ENCODE measurements around the gene ARHGEF12.

Gene ARHGEF12

DNA sequence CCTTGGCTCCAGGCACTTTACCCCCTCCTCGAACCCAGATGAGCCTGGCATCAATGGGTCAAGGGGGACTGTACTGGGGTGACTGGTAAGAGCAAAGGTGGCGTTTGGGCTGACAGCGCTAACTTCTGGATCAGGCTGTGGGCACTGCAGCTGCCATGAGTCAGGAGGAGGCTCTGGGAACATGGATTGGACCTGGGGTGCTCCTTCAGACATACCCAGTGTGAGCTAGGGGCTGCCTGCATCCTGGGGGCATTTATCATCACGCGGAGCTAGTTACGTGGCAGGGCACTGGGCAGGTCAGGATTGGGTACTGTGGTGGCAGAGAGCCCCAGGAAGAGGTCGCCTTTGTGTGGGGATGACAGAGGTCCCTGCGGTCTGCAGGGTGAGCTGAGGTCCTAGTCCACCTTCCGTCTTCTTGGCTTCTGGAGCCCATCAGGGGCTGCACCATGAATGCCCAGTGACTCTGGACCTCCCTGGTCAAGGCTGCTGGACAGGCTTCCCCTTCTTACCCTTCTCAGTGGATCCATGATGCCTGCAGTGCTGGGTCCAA, 188.4 kb downstream of the ARHGEF12 start:
- intact Hi-C loops (cut with DNase I), result no loop called here
- DNase-seq, result peak in 2 of 10 donors; percentile 35 to 69

- DNase-seq, result peak in 2 of 10 donors; percentile 18 to 38
- intact Hi-C loops (cut with DNase I), result no loop called here
Measured at GRCh38 chr11:120525261-120526171, 189.3 kb downstream of the ARHGEF12 start.

GRCh38 chr11:120526241-120526640, 190.0 kb downstream of the ARHGEF12 start:
- intact Hi-C loops (cut with DNase I), result no loop called here
- DNase-seq, result peak in 2 of 10 donors; percentile 15 to 20

- peak in 2 of 10 donors; percentile 75 to 82 for DNase-seq
- intact Hi-C loops (cut with DNase I), result no loop called here
Measured at GRCh38 chr11:120527111-120527761, 191.0 kb downstream of the ARHGEF12 start.

GRCh38 chr11:120528749-120529148, 192.5 kb downstream of the ARHGEF12 start:
- intact Hi-C loops (cut with DNase I), result no loop called here
- peak in 2 of 10 donors; percentile 19 to 22 for DNase-seq

DNA sequence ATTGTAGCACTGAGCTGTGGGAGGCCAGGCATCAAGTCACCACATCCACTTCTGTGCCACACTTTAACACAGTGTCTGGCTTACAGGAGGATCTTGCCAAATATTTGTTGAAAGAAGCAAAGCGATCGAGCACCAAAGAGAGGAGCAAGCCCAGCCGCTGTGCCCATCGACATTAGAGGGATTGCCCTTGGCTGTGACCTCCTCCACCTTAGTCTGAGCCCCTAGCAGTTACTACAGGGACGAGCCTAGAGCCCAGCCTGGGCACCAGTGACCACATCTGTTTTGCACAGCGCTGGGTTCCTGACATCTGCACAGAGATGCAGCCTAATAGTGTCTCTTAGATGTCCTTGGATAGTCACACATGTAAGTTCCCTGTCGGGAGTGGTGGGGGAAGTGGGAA, 193.0 kb downstream of the ARHGEF12 start:
- intact Hi-C loops (cut with DNase I), result no loop called here
- peak in 2 of 10 donors; percentile 22 to 64 for DNase-seq

DNA sequence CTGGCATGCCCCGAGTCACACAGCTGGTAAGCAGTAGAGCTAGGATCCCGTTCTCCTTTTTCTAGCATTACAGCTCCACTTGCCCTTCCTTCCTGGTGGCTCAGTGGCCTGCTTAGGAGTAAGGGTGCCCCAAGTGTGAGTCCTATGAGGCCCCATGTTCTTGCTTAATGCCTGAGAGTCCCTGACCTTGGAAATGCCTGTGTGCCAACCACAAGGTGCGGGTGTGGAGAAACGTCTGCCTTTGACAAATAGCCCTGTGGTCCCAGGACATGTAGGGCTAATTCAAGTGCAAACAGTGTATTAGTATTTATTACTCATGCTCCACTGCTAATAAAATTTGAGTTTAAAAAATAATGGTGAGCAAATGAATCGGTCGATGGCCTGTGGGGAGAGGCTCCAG, 193.7 kb downstream of the ARHGEF12 start:
- peak in 1 of 10 donors; percentile 6 for DNase-seq
- intact Hi-C loops (cut with DNase I), result no loop called here

GRCh38 chr11:120532082-120532831, 196.0 kb downstream of the ARHGEF12 start:
- DNase-seq, result peak in 1 of 10 donors; percentile 35
- intact Hi-C loops (cut with DNase I), result no loop called here

DNA sequence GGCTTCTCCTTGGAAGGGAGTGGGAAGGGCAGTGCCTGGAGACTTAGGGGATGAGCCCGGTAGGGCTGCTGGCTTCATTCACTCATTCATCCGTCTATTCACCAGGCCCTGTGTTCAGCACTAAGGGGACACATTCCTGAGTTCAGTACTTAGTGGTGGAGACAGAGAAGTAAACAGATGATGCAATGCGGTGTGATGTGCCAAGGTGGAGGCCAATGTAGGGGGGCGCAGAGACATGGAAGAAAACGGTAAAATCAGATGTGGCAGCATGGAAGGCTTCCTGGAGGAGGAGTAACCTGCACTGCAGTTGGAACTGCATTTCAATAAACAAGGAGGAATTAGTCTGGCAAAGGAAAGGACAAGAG, 196.6 kb downstream of the ARHGEF12 start:
- DNase-seq, result no peak
- intact Hi-C loops (cut with DNase I), result no loop called here

DNA sequence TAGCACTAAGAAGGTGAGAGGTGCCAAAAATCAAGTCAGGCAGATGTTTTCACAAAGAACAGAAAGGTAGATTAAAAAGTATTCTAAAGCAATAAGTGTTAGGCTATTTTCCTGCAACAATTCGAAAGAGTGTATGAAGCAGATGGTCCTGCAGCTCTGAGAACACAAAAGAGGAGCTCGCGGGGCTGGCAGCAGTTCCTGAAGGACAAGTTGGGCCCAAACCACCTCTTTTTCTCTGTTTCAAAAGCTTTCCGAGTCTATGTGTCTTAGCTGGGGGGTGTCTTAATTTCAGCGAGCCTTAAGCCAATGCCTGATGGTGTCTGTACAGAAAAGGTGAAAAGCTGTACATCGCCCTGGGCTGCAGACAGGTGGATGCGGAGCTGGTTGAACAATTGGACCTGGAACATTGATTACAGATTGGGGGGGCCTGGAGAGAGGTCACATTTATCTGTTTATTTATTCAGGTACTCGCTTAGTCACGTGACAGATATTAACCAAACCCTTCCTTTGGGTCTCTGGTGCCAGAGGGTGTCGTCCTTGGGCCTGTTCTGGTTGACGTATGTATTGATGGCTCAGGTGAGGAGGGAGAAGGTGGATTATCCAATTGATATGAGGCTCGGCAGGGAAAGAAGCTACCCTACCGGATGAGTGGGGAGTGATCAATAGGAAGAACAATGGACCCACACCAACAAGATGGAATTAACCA, 200.0 kb downstream of the ARHGEF12 start:
- DNase-seq, result peak in 2 of 10 donors; percentile 65 to 80

GRCh38 chr11:120536797-120537169, 200.6 kb downstream of the ARHGEF12 start:
- peak in 2 of 10 donors; percentile 59 to 68 for DNase-seq
- intact Hi-C loops (cut with DNase I), result no loop called here

More for the DNA sequence above, 200.0 kb downstream of the ARHGEF12 start:
- intact Hi-C loops (cut with DNase I), result no loop called here

DNA sequence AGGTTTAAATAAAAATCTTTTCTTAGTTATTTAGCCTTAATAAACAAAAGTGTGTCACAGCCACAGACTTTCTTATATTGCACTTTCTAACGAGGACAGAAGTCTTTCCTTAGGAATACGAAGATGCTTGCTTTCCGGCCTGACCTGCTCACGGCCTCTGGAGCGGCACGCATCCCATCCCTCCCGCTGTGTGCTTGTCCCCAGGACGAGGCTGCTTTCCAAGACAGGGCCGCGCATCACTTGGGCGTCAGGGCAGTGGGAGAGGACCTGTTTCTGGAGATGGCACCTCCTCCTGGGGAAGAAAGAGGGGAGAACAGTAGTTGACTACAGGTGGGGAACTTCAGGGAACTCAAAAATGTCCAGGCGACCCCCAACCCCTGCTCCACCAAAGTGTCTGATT, 201.8 kb downstream of the ARHGEF12 start:
- intact Hi-C loops (cut with DNase I), result no loop called here
- no peak for DNase-seq

DNA sequence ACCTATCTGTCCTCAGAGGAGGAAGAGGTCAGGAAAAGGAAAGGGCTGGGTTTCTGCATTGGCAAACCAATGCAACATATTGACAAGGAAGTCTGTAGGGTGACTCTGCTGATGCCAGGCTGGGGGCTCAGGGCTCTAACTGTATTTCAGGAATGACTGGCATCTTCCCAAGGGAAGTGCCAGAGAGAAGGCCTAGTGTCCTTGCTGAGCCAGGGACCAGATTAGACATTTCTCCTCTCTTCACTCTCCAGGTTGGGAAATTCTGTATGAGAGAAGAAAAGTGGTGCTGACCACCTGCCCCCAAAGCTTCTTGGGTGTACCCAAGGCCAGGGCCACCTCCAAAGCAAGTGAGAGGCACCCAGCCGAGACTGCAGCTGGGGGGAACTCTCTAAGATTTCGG, 202.5 kb downstream of the ARHGEF12 start:
- DNase-seq, result no peak
- intact Hi-C loops (cut with DNase I), result no loop called here

All from posterior cingulate gyrus (tissue), 11 donors.